GM12878 (cell line): ENCODE measurements around the gene ITIH5. TPM values are rescaled to one million over a fixed set of nuclear protein-coding genes. Genes with fewer than 3 reads are reported as not detected.

Experiments used
- CREB1 ChIP-seq: IDR thresholded peaks from 2 replicates; pipeline ENCODE4 v1.6.1; 2012; ENCODE audit warnings: low read depth, mild to moderate bottlenecking, inconsistent platforms
- IKZF2 ChIP-seq, 2 experiments: fragments of 450-650 bp; IDR thresholded peaks; 2 replicates each; pipeline ENCODE4 v1.6.1; 2017; ENCODE audit warnings: mild to moderate bottlenecking in 2 of 2, moderate library complexity in 2 of 2
- NRF1 ChIP-seq: conservative IDR thresholded peaks from 2 replicates; pipeline ENCODE4 v1.6.1; 2011; ENCODE audit warnings: mild to moderate bottlenecking, low read depth, low read length, improper control_type of control experiment
- SMAD1 ChIP-seq: fragments of 450-650 bp; IDR thresholded peaks from 2 replicates; pipeline ENCODE4 v1.6.1; 2018; ENCODE audit warnings: mild to moderate bottlenecking, low read depth; ENCODE audit not compliant: partially characterized antibody
- SMC3 ChIP-seq: IDR thresholded peaks from 2 replicates; pipeline ENCODE4 v1.6.1; 2011; ENCODE audit warnings: low read length, improper control_type of control experiment, borderline replicate concordance
- SP1 ChIP-seq: IDR thresholded peaks from one replicate; pipeline ENCODE4 v1.6.1; 2011; ENCODE audit warnings: low read depth, low read length
- SREBF1 ChIP-seq: IDR thresholded peaks from 2 replicates; pipeline ENCODE4 v1.6.1; 2012; ENCODE audit warnings: mild to moderate bottlenecking, low read length
- TAF1 ChIP-seq: IDR thresholded peaks from 2 replicates; pipeline ENCODE4 v1.6.1; 2011; ENCODE audit warnings: mild to moderate bottlenecking, low read depth, low read length, borderline replicate concordance
- TBL1XR1 ChIP-seq: IDR thresholded peaks from 2 replicates; pipeline ENCODE4 v1.6.1; 2012; ENCODE audit warnings: low read depth, low read length, improper control_type of control experiment
- YY1 ChIP-seq: IDR thresholded peaks from 2 replicates; pipeline ENCODE4 v1.6.1; 2011; ENCODE audit warnings: low read depth, mild to moderate bottlenecking, low read length
- polyA plus RNA-seq, 11 experiments: library from polyadenylated mRNA; depleted of rRNA in 4 of 11; unstranded in 6 of 11; stranded (reverse) in 5 of 11; fragments of >200 nt; fragmentation: Nextera tagmentation in 4 of 11; fragmentation: Illumina TruSeq in 1 of 11; extraction: Ambion mirVana in 4 of 11; extraction: Trizol in 1 of 11; gene quantifications; 1 replicate in 1 of 11; 2 replicates in 10 of 11; pipeline versions ENCODE4 v1.2.1 to v1.2.3, GENCODE V29; 2011 to 2016; ENCODE audit warnings: inconsistent platforms in 2 of 11, missing spikeins in 2 of 11, low read depth in 1 of 11
- total RNA-seq, 4 experiments: library from RNA; depleted of rRNA in 3 of 4; stranded (reverse); fragments of >200 nt in 3 of 4; fragmentation: Illumina TruSeq in 1 of 4; extraction: Trizol in 1 of 4; gene quantifications; 2 replicates each; pipeline versions ENCODE4 v1.2.1 to v1.2.3, GENCODE V29; 2013 to 2021
- TF ChIP-seq, protein P1 (sequence below): fragments of 150-350 bp; IDR thresholded peaks from 2 replicates; pipeline ENCODE4 v1.6.1; 2014; ENCODE audit warnings: mild to moderate bottlenecking, low read depth, low read length
- TF ChIP-seq, protein P2 (sequence below): fragments of 450-650 bp; IDR thresholded peaks from 2 replicates; pipeline ENCODE4 v1.6.1; 2017; ENCODE audit warnings: mild to moderate bottlenecking, moderate library complexity
- TF ChIP-seq, protein P3 (sequence below): fragments of 450-650 bp; IDR thresholded peaks from 2 replicates; pipeline ENCODE4 v1.6.1; 2017; ENCODE audit warnings: mild to moderate bottlenecking, moderate library complexity
- TF ChIP-seq, protein P4 (sequence below): fragments of 450-650 bp; IDR thresholded peaks from 2 replicates; pipeline ENCODE4 v1.6.1; 2017; ENCODE audit warnings: mild to moderate bottlenecking

The ITIH5 gene
- total and polyA plus RNA-seq, 10 of the 15 experiments (the other 5 are each of a cell fraction or from before 2014, with no cell fraction given) = 0.14 to 0.43 (median 0.21) TPM; not detected in 7

DNA sequence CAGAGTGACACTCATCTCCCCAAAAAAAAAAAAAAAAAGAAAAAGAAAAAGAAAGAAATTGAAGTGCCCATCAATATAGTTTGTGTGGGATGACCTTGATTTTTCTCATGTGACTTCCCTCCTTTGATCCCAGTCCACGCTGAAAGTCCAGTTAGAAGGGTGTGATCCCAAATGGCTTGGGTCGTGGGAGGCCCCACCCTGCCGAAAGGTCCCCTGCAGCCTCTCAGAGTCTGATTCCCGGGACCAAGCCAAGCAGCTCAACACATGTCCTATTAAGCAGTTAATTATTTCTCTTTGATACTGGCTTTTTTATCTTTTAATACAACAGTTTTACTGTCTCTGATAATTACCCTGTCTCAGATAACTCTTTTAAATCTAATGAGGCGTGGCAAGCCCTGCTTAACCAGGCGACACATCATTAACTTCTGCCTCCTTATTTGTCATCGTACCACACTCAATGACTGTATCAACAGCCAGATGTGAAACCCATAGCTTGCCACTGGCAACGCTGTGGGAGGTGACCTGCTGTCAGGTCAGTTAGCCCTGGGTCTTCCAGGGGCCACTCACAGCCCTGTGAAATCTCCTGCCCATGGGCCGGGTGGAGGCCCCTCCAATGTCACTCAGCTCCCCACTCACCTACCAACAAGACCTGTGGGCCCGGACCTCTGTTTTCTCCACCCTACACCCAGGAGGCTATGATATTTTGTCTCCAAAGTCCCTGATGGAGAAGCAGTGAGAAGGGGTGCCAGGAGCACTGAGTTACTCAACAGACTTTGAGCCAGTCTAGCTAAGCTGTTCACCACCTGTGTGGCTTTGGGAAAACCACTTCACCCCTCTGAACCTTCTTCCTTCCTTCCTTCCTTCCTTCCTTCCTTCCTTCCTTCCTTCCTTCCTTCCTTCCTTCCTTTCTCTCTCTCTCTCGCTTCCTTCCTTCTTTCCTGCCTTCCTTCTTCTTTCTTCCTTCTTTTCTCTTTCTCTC lies 146.0 kb downstream of the ITIH5 start (continued):
- TF ChIP-seq, protein P1, sequence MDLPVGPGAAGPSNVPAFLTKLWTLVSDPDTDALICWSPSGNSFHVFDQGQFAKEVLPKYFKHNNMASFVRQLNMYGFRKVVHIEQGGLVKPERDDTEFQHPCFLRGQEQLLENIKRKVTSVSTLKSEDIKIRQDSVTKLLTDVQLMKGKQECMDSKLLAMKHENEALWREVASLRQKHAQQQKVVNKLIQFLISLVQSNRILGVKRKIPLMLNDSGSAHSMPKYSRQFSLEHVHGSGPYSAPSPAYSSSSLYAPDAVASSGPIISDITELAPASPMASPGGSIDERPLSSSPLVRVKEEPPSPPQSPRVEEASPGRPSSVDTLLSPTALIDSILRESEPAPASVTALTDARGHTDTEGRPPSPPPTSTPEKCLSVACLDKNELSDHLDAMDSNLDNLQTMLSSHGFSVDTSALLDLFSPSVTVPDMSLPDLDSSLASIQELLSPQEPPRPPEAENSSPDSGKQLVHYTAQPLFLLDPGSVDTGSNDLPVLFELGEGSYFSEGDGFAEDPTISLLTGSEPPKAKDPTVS = no peak
- TF ChIP-seq, protein P2, sequence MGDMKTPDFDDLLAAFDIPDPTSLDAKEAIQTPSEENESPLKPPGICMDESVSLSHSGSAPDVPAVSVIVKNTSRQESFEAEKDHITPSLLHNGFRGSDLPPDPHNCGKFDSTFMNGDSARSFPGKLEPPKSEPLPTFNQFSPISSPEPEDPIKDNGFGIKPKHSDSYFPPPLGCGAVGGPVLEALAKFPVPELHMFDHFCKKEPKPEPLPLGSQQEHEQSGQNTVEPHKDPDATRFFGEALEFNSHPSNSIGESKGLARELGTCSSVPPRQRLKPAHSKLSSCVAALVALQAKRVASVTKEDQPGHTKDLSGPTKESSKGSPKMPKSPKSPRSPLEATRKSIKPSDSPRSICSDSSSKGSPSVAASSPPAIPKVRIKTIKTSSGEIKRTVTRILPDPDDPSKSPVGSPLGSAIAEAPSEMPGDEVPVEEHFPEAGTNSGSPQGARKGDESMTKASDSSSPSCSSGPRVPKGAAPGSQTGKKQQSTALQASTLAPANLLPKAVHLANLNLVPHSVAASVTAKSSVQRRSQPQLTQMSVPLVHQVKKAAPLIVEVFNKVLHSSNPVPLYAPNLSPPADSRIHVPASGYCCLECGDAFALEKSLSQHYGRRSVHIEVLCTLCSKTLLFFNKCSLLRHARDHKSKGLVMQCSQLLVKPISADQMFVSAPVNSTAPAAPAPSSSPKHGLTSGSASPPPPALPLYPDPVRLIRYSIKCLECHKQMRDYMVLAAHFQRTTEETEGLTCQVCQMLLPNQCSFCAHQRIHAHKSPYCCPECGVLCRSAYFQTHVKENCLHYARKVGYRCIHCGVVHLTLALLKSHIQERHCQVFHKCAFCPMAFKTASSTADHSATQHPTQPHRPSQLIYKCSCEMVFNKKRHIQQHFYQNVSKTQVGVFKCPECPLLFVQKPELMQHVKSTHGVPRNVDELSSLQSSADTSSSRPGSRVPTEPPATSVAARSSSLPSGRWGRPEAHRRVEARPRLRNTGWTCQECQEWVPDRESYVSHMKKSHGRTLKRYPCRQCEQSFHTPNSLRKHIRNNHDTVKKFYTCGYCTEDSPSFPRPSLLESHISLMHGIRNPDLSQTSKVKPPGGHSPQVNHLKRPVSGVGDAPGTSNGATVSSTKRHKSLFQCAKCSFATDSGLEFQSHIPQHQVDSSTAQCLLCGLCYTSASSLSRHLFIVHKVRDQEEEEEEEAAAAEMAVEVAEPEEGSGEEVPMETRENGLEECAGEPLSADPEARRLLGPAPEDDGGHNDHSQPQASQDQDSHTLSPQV = no peak
- no peak for TF ChIP-seq CREB1
- TF ChIP-seq, protein P3, sequence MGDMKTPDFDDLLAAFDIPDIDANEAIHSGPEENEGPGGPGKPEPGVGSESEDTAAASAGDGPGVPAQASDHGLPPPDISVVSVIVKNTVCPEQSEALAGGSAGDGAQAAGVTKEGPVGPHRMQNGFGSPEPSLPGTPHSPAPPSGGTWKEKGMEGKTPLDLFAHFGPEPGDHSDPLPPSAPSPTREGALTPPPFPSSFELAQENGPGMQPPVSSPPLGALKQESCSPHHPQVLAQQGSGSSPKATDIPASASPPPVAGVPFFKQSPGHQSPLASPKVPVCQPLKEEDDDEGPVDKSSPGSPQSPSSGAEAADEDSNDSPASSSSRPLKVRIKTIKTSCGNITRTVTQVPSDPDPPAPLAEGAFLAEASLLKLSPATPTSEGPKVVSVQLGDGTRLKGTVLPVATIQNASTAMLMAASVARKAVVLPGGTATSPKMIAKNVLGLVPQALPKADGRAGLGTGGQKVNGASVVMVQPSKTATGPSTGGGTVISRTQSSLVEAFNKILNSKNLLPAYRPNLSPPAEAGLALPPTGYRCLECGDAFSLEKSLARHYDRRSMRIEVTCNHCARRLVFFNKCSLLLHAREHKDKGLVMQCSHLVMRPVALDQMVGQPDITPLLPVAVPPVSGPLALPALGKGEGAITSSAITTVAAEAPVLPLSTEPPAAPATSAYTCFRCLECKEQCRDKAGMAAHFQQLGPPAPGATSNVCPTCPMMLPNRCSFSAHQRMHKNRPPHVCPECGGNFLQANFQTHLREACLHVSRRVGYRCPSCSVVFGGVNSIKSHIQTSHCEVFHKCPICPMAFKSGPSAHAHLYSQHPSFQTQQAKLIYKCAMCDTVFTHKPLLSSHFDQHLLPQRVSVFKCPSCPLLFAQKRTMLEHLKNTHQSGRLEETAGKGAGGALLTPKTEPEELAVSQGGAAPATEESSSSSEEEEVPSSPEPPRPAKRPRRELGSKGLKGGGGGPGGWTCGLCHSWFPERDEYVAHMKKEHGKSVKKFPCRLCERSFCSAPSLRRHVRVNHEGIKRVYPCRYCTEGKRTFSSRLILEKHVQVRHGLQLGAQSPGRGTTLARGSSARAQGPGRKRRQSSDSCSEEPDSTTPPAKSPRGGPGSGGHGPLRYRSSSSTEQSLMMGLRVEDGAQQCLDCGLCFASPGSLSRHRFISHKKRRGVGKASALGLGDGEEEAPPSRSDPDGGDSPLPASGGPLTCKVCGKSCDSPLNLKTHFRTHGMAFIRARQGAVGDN = no peak
- no peak for TF ChIP-seq SREBF1
- no peak for TF ChIP-seq SMC3
- no peak for TF ChIP-seq SP1
- no peak for TF ChIP-seq TAF1
- 0 out of 2 replicates have a peak, but pooled peaks have one; percentile 15 for TF ChIP-seq YY1
- no peak for TF ChIP-seq NRF1
- no peak for TF ChIP-seq SMAD1
- TF ChIP-seq, protein P4, sequence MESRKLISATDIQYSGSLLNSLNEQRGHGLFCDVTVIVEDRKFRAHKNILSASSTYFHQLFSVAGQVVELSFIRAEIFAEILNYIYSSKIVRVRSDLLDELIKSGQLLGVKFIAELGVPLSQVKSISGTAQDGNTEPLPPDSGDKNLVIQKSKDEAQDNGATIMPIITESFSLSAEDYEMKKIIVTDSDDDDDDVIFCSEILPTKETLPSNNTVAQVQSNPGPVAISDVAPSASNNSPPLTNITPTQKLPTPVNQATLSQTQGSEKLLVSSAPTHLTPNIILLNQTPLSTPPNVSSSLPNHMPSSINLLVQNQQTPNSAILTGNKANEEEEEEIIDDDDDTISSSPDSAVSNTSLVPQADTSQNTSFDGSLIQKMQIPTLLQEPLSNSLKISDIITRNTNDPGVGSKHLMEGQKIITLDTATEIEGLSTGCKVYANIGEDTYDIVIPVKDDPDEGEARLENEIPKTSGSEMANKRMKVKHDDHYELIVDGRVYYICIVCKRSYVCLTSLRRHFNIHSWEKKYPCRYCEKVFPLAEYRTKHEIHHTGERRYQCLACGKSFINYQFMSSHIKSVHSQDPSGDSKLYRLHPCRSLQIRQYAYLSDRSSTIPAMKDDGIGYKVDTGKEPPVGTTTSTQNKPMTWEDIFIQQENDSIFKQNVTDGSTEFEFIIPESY = no peak
- peak in 1 of 2 experiments; percentile 32; a peak in 2 of 4 replicates for TF ChIP-seq IKZF2 (IDR thresholded peaks at IDR 0.05)
- TF ChIP-seq TBL1XR1 = no peak
